Stimulated activated CD8-positive, alpha-beta memory T cell treated with anti-CD3 and anti-CD28 coated beads, Interleukin-15, amount 100 ng/mL, for 1 hour (primary cell): Measurements from ENCODE around the gene NPIPB4.
"Not testable (repeated sequence)": the region's sequence is repeated elsewhere in the genome, so short reads cannot be mapped to it uniquely, and the experiment has no call there.

ENCODE experiments used
- DNase-seq: peaks from one replicate; pipeline ENCODE4 v3.0.0-alpha.2; 2020; ENCODE audit warnings: low read depth

The NPIPB4 gene

DNA sequence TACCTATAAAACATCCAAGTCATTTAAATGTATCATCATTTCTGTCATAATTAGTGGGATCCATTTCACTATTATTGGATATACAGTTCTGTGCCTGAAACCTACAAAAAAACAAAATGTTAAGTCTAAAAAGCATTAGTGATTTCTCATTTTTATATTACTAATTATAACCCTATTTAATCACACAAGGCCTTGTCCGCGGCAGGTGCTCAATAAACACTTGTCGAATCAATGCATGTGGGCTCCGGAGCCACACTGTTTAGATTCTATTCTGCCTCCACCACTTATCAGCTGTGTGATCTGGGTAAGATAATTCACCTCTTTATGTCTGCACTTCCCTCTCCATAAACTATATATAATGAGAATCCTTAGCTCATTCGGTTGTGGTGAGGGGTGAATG lies at the start of gene NPIPB4:
Gene NPIPB4 (minus strand): TSS at position 101 of the 400 bp plus-strand sequence. CDS start 378 bp downstream, outside the sequence.
- DNase-seq: not testable (repeated sequence)

DNA sequence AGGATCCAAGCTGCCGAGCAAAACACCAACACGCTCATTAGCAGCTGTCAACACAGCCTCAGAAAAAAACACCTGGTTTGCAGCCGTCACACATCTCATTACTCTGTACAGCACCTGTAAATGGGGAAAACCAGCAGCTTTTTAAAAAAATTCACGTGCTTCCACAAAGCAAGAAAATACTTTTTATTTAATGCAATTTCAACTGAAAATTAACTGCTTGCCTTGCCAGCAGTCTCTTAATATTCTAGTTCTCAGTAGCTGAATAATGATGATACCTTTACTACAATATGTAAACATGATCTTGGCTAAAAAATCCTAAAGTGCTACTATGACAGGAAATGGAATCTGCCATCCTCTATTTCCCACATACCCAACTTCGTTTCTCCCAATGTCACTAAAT lies 41.4 kb upstream of the NPIPB4 start:
- not testable (repeated sequence) for DNase-seq

DNA sequence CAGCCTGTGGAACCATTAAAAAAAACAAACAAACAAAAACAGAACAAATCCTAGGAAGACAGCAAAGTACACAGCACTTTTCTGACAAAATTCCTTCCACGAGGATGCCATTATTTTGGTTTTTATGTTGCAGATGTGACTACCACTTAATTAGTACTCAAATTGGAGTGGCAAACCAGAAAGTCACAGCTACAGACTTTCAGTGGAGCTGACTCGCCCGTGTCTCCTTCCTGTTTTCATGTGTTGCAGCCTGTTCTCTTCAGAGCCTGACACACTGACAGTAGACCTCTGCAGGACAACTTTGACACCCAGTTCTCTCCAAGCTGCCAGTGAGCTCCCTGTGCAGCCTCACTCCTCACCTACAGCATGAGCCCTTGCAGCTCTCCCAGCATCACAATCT lies 24.4 kb upstream of the NPIPB4 start:
- not testable (repeated sequence) for DNase-seq

DNA sequence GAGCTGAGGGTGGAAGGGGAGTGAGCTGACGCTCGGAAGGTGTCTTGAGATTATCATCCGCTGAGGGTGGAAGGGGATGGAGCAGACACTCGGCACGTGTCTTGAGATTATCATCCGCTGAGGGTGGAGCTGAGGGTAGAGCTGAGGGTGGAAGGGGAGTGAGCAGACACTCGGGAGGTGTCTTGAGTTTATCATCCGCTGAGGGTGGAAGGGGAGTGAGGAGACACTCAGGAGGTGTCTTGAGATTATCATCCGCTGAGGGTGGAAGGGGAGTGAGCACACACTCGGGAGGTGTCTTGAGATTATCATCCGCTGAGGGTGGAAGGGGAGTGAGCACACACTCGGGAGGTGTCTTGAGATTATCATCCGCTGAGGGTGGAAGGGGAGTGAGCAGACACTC lies 20.4 kb downstream of the NPIPB4 start:
- not testable (repeated sequence) for DNase-seq

- DNase-seq: not testable (repeated sequence)
These were observed 21.2 kb downstream of the NPIPB4 start for GRCh38 chr16:21836334-21836733.

- not testable (repeated sequence) for DNase-seq
These were observed 21.8 kb downstream of the NPIPB4 start for GRCh38 chr16:21835747-21836146.

- not testable (repeated sequence) for DNase-seq
These were observed 23.3 kb downstream of the NPIPB4 start for GRCh38 chr16:21834211-21834610.

DNA sequence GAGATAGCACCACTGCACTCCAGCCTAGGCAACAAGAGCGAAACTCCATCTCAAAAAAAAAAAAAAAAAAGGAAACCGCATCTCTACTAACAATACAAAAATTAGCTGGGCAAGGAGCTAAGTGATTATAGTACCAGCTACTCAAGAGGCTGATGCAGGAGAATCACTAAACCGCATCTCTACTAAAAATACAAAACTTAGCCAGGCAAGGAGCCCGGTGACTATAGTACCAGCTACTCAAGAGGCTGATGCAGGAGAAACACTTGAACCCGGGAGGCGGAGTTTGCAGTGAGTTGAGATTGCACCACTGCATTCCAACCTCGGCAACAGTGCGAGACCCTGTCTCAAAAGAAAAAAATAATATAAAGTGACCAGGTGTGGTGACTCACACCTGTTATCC lies 27.6 kb downstream of the NPIPB4 start:
- DNase-seq: not testable (repeated sequence)

DNA sequence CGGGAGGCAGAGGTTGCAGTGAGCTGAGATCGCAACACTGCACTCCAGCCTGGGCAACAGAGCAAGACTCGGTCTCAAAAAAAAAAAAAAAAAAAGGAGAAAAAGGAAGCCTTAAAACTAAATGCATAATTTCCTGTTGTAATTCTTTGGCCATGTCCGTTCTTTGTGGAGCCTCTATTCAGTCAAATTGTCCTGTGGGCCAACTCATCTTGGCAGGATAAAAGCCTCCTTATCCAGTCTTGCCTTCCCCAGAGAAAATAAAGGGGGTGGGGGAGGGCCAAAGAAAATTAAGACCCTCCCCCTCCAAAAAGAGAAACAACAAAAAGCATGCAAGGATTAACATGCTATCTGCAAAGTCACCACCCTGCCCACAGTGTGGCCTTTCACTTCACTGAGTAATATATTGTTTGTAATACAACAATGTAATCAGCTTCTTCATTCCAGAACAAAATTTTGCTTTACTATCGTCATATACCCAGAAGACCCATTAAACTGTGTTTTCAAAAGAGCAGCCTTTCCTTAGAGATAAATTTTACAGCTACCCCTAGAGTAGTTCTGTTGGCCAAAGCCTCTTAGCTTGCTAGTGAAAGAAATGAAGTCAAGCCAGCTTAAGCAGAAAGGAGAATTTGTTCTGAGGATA lies 31.4 kb downstream of the NPIPB4 start:
- not testable (repeated sequence) for DNase-seq

DNA sequence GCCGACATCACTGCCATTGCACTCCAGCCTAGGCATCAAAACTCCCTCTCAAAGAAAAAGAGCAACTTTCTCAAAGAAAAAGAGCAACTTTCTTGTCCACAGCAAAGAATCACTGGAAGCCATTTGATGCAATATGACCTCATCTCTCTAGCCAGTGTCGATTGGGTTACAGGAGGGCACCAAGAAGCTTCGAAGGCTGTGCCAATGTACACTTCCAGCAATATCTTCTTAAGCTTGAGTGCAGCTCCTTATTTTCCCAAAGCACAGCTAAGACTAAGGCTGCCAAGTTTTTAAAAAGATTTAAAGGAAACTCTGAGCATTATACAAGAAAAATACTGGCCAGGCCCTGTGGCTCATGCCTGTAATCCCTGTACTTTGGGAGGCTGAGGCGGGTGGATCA lies 32.0 kb downstream of the NPIPB4 start:
- not testable (repeated sequence) for DNase-seq

- DNase-seq: not testable (repeated sequence)
These were observed 34.3 kb downstream of the NPIPB4 start for GRCh38 chr16:21823258-21823657.

- not testable (repeated sequence) for DNase-seq
These were observed 36.6 kb downstream of the NPIPB4 start for GRCh38 chr16:21820908-21821465.

- DNase-seq: peak; percentile 40
These were observed 37.3 kb downstream of the NPIPB4 start for GRCh38 chr16:21820028-21820907.

DNA sequence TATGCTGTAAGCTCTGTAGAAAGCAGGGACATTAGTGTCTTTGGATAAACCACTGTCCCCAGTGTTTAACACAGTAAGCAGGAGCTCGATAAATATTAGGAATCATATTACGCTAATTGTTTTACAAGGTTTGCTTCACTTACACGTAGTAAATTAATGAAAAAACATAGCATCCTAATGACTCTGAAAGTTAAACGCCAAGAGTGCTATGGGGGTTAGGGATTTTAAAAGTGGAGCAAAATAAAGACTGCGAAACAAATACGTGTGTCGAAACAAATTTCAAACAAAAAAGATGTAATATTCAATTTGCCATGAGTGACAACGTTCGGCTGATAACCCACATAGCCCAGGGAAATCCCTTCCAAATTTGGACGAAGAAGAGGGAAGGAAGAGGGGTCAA lies 37.9 kb downstream of the NPIPB4 start:
- not testable (repeated sequence) for DNase-seq

GRCh38 chr16:21817012-21817411 lies 40.5 kb downstream of the NPIPB4 start:
- not testable (repeated sequence) for DNase-seq

DNA sequence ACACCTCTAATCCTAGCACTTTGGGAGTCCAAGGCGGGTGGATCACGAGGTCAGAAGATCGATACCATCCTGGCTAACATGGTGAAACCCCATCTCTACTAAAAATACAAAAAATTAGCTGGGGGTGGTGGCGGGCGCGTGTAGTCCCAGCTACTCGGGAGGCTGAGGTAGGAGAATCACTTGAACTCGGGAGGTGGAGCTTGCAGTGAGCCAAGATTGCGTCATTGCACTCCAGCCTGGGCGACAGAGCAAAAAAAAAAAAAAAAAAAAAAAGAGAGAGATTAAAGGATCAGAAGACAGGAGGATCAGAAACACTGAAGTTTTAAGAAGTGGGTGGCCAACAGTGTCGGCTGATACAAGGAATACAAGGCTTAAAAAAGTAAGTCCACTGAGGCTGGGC lies 41.9 kb downstream of the NPIPB4 start:
- DNase-seq: not testable (repeated sequence)

GRCh38 chr16:21802375-21802663 lies 55.2 kb downstream of the NPIPB4 start:
- DNase-seq: not testable (repeated sequence)

- DNase-seq: not testable (repeated sequence)
These were observed 55.8 kb downstream of the NPIPB4 start for GRCh38 chr16:21801538-21802374.

DNA sequence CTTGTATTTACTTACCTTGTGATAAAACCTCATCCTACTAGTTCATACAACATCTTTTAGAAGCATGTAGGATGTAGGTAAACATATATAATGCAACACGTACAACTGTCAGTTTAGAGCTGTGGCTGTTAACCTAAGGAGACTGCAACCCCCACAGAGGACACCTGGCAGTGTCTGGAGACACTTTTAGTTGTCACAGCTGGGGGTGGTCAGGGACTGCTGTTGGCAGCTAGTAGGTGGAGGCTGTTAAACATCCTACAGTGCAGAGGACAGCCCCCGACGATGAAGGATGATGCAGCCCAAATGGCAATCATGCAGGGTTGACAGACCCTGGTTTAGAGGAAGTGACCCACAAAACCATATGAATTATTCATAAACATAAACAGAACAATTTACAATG lies 59.0 kb downstream of the NPIPB4 start:
- DNase-seq: not testable (repeated sequence)

DNA sequence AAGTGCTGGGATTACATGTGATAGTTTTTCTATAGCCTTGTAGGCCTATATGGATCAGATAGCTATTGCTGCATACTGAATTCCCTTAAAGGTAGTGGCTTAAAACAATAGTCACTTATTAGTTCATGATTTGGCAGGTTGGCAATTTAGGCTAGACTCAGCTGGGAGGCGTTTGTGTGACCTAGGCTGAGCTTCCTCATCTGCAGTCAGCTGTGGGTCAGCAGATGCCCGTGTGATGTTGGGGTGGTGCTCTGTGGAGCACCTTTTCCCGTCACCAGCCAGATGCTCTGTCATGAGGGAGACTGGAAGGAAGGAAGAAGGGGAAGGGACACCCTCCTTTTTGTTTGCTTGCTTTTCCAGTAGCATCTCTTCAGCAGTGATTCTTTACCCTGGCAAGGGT lies 64.2 kb downstream of the NPIPB4 start:
- not testable (repeated sequence) for DNase-seq

- not testable (repeated sequence) for DNase-seq
These were observed 67.0 kb downstream of the NPIPB4 start for GRCh38 chr16:21790506-21790905.
